IPS DF 6.9 (cell line): Measurements from ENCODE around the gene CNEP1R1.
"Not testable (repeated sequence)": the region's sequence is repeated elsewhere in the genome, so short reads cannot be mapped to it uniquely, and the experiment has no call there.

Experiments
- DNase-seq: peaks from one replicate; pipeline ENCODE4 v3.0.0-alpha.2; 2013; ENCODE audit warnings: low read depth, low spot score
- H3K27ac ChIP-seq: one replicate; pipeline ENCODE4 v1.5.1; 2013; ENCODE audit warnings: low read length, control low read depth
- H3K27me3 ChIP-seq: 2 replicates; pipeline ENCODE4 v1.6.1; 2013; ENCODE audit warnings: mild to moderate bottlenecking, low read length; ENCODE audit not compliant: control insufficient read depth, insufficient read depth
- H3K36me3 ChIP-seq: 2 replicates; pipeline ENCODE4 v1.6.1; 2013; ENCODE audit warnings: low read length; ENCODE audit not compliant: control insufficient read depth, insufficient read depth
- H3K4me1 ChIP-seq: 2 replicates; pipeline ENCODE4 v1.6.1; 2013; ENCODE audit warnings: low read length; ENCODE audit not compliant: control insufficient read depth, insufficient read depth
- H3K4me3 ChIP-seq: 2 replicates; pipeline ENCODE4 v1.5.1; 2013; ENCODE audit warnings: mild to moderate bottlenecking, low read length
- H3K9me3 ChIP-seq: 2 replicates; pipeline ENCODE4 v1.6.1; 2013; ENCODE audit warnings: low read length, inconsistent platforms; ENCODE audit not compliant: control insufficient read depth, insufficient read depth
- WGBS: extraction: QIAGEN DNeasy Blood & Tissue Kit; methylation state at CpG from one replicate; pipeline ENCODE4 v1.1.7; 2013; ENCODE audit warnings: mixed read lengths, missing lambda C conversion rate; ENCODE audit not compliant: insufficient read length, insufficient coverage; 5-methylcytosine and 5-hydroxymethylcytosine counted together

The CNEP1R1 gene

GRCh38 chr16:49997721-49998251, 27.2 kb upstream of the CNEP1R1 start:
- Histone ChIP-seq H3K9me3 (no peaks in the 10 kb centered on the region), H3K27me3 (no peaks in the 10 kb centered on the region), H3K4me1 (no peaks in the 10 kb centered on the region), H3K36me3 (no peaks in the 10 kb centered on the region), H3K4me3 (no peak overlapping the region), H3K27ac (no peak overlapping the region)
- DNase-seq: no peak
- WGBS: no CpG with 5 or more reads among the region's 4 CpGs

DNA sequence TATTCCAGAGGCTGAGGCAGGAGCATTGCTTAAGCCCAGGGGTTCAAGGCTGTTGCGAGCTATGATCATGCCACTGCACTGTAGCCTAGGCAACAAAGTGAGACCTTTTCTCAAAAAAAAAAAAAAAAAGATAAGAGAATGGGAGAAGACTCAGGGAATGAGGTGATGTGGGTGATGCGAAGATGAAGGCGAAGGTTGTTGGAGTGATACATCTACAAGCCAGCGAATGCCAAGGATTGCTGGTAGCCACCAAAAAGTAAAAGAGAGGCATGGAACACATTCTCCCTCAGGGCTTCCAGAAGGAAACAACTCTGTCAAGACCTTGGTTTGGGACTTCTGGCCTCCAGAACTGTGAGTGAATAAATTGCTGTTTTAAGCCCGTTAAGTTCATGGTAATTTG, 26.0 kb upstream of the CNEP1R1 start:
- Histone ChIP-seq H3K4me1 (no peaks in the 10 kb centered on the region), H3K27me3 (no peaks in the 10 kb centered on the region), H3K27ac (no peak overlapping the region), H3K4me3 (no peak overlapping the region), H3K9me3 (no peaks in the 10 kb centered on the region), H3K36me3 (no peaks in the 10 kb centered on the region)
- no CpG with 5 or more reads among the region's 5 CpGs for WGBS
- no peak for DNase-seq

DNA sequence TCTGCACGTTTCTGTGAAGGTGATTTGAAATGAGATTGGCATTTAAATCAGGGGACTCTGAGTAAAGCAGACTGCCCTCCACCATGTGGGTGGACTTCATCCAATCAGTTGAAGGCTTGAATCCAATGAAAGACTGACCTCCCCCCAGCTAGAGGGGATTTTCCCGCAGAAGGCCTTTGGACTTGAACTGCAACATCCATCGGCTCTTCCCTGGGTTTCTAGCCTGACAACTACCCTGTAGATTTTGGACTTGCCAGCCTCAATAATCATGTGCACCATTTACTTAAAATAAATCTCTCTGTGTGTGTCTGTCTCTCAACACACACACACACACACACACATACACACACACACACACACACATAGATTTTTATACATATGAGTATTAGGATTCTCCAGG, 23.9 kb upstream of the CNEP1R1 start:
- no peak for DNase-seq
- H3K27ac ChIP-seq: no peak overlapping the region
- no CpG with 5 or more reads among the region's 3 CpGs for WGBS
- no peaks in the 10 kb centered on the region for H3K4me1 ChIP-seq
- no peaks in the 10 kb centered on the region for H3K27me3 ChIP-seq
- H3K9me3 ChIP-seq: no peaks in the 10 kb centered on the region
- no peaks in the 10 kb centered on the region for H3K36me3 ChIP-seq
- no peak overlapping the region for H3K4me3 ChIP-seq

- no peak for DNase-seq
- no peaks in the 10 kb centered on the region for H3K27me3 ChIP-seq
- H3K4me3 ChIP-seq: no peak overlapping the region
- no peaks in the 10 kb centered on the region for H3K4me1 ChIP-seq
- H3K9me3 ChIP-seq: no peaks in the 10 kb centered on the region
- H3K36me3 ChIP-seq: no peaks in the 10 kb centered on the region
- WGBS: no CpG with 5 or more reads among the region's 1 CpG
- no peak overlapping the region for H3K27ac ChIP-seq
Observed at GRCh38 chr16:50002190-50002589, 22.8 kb upstream of the CNEP1R1 start.

DNA sequence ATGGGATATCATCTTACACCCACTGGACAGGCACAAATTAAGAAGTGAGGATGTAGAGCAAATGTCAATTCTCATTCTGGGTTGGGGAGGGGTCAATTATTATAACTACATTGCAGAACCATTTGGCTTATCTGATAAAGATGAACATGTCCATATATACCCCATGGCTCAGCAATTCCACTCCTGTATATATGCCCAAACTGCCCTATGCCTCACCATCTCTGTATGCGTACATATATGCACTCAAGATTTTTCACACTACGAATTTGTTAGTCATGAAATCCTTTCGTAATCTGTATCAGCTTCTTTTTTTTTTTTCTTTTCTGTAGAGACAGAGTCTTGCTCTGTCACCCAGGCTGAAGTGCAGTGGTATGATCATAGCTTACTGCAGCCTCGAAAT, 20.8 kb upstream of the CNEP1R1 start:
- no CpG with 5 or more reads among the region's 4 CpGs for WGBS

GRCh38 chr16:50006964-50007363, 18.1 kb upstream of the CNEP1R1 start:
- Histone ChIP-seq H3K27me3 (no peaks in the 10 kb centered on the region), H3K36me3 (no peaks in the 10 kb centered on the region), H3K9me3 (no peaks in the 10 kb centered on the region), H3K4me1 (no peaks in the 10 kb centered on the region), H3K4me3 (no peak overlapping the region), H3K27ac (no peak overlapping the region)
- no peak for DNase-seq
- no CpG with 5 or more reads among the region's 2 CpGs for WGBS

More for the DNA sequence above, 20.8 kb upstream of the CNEP1R1 start:
- DNase-seq: no peak
- no peak overlapping the region for H3K4me3 ChIP-seq
- H3K9me3 ChIP-seq: no peaks in the 10 kb centered on the region
- no peaks in the 10 kb centered on the region for H3K36me3 ChIP-seq
- no peaks in the 10 kb centered on the region for H3K4me1 ChIP-seq
- H3K27me3 ChIP-seq: no peaks in the 10 kb centered on the region
- H3K27ac ChIP-seq: no peak overlapping the region

DNA sequence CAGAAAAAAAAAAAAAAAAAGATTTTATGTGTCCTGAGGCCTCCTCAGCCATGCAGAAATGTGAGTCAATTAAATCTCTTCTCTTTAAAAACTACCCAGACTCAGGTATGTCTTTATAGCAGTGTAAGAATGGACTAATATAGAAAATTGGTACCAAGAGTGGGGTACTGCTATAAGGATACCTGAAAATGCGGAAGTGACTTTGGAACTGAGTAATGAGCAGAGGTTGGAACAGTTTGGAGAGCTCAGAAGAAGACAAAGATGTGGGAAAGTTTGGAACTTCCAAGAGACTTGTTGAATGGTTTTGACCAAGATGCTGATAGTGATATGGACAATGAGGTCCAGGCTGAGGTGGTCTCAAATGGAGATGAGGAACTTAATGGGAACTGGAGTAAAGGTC, 17.3 kb upstream of the CNEP1R1 start:
- DNase-seq: no peak
- no CpG with 5 or more reads among the region's 1 CpG for WGBS
- Histone ChIP-seq H3K27ac (no peak overlapping the region), H3K27me3 (no peaks in the 10 kb centered on the region), H3K36me3 (no peaks in the 10 kb centered on the region), H3K4me1 (no peaks in the 10 kb centered on the region), H3K9me3 (no peaks in the 10 kb centered on the region), H3K4me3 (no peak overlapping the region)

DNA sequence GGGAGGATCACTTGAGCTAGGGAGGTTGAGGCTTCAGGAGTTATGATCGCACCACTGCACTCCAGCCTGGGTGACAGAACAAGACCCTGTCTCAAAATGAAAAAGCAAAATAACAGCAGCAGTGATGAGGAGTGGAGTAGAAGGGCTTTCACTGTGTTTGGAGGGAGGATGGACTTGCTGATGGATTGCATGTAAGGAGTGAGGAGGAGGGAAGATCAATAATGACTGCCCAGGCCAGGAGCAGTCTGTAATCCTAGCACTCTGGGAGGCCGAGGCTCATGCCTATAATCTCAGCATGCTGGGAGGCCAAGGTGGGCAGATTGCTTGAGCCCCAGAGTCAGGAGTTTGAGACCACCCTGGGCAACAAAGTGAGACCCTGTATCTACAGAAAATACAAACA, 14.8 kb upstream of the CNEP1R1 start:
- no peaks in the 10 kb centered on the region for H3K9me3 ChIP-seq
- no peak overlapping the region for H3K27ac ChIP-seq
- H3K4me3 ChIP-seq: no peak overlapping the region
- no peak for DNase-seq
- H3K27me3 ChIP-seq: no peaks in the 10 kb centered on the region
- WGBS: no CpG with 5 or more reads among the region's 2 CpGs
- no peaks in the 10 kb centered on the region for H3K4me1 ChIP-seq
- H3K36me3 ChIP-seq: no peaks in the 10 kb centered on the region

DNA sequence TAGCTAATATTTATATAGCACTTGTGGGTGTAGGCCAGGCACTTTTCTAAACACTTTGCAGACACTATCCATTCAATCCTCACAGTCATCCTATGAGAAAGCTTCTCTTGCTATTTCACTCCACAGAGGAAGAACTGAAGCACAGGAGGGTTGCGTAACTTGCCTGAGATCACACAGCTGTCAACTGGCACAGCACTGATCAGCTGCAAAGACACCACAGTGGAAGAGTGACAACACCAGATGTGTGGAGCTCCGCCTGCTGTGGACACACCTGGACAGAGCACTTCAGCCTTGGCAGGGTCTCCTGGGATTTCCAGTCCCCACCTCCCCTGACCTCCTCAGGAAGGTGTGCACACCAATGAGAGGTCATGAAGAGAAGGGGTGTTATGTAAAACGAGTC, 13.3 kb upstream of the CNEP1R1 start:
- no CpG with 5 or more reads among the region's 3 CpGs for WGBS
- DNase-seq: no peak
- H3K9me3 ChIP-seq: no peaks in the 10 kb centered on the region
- no peak overlapping the region for H3K4me3 ChIP-seq
- no peaks in the 10 kb centered on the region for H3K36me3 ChIP-seq
- no peak overlapping the region for H3K27ac ChIP-seq
- no peaks in the 10 kb centered on the region for H3K4me1 ChIP-seq
- no peaks in the 10 kb centered on the region for H3K27me3 ChIP-seq

GRCh38 chr16:50012182-50012581, 12.8 kb upstream of the CNEP1R1 start:
- DNase-seq: no peak
- Histone ChIP-seq H3K36me3 (no peaks in the 10 kb centered on the region), H3K9me3 (no peaks in the 10 kb centered on the region), H3K4me1 (no peaks in the 10 kb centered on the region), H3K4me3 (no peak overlapping the region), H3K27me3 (no peaks in the 10 kb centered on the region), H3K27ac (no peak overlapping the region)
- no CpG with 5 or more reads among the region's 2 CpGs for WGBS

- not testable (repeated sequence) for H3K4me3 ChIP-seq, H3K36me3 ChIP-seq, H3K27ac ChIP-seq, DNase-seq, H3K27me3 ChIP-seq, H3K4me1 ChIP-seq, H3K9me3 ChIP-seq
- WGBS: no CpG with 5 or more reads among the region's 8 CpGs
Observed at GRCh38 chr16:50014211-50014610, 10.8 kb upstream of the CNEP1R1 start.
